UCSD-AML1 (cell line): Measurements from ENCODE around the gene TM4SF5.

Source experiments
- DNase-seq: peaks from one replicate; lab custom pipeline; 2025; ENCODE audit not compliant: unreplicated experiment; lab: John Stamatoyannopoulos, UW

Gene TM4SF5

DNA sequence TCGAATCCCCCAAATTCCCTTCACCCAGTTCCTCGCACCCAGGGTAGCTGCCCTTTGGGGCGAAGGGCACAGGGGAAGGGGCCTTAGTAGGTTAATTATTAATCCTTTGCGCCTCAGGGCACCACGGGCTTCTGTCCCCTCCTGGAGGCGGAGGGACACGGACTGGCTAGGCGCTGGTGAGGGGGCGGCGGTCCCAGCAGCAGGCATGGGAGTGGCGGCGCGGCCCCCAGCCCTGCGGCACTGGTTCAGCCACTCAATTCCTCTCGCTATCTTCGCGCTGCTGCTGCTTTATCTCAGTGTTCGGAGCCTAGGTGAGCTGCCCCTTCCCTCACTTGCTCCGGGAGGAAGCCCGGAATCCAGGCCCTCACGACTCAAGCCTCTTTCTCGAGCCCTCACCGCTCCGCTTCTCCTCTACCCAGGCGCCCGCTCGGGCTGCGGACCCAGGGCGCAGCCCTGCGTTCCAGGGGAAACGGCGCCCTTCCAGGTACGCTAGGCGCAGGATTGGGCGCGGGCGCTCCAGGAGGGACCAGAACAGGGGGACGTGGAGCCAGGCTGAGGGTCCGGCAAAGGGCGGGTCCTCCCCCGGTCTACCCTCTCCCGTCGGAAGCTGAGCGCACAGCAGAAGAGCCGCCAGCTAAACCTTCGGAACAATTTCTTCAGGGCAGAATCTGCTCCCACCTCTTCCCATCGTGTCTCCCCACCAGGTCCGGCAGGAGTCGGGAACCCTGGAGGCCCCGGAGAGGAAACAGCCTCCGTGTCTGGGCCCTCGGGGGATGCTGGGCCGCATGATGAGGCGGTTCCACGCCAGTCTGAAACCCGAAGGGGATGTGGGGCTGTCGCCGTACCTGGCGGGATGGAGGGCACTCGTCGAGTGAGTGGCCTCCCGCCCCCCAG lies 17.4 kb downstream of the TM4SF5 start, which contains the start of gene GLTPD2:
Gene GLTPD2, plus strand, starts transcription at position 158 of the 894 bp plus-strand sequence. Its CDS starts 48 bp downstream, at position 206.
- DNase-seq = no peak

DNA sequence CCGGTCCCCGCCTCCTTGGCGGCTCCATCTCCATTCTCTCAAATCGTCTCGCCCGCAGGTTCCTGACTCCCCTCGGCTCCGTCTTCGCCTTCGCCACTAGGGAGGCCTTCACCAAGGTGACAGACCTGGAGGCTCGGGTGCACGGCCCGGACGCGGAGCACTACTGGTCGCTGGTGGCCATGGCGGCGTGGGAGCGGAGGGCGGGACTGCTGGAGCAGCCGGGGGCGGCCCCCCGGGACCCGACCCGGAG lies 17.9 kb downstream of the TM4SF5 start:
- DNase-seq = no peak

- DNase-seq = peak; percentile 88
These were observed 18.4 kb downstream of the TM4SF5 start for GRCh38 chr17:4789951-4790704.

DNA sequence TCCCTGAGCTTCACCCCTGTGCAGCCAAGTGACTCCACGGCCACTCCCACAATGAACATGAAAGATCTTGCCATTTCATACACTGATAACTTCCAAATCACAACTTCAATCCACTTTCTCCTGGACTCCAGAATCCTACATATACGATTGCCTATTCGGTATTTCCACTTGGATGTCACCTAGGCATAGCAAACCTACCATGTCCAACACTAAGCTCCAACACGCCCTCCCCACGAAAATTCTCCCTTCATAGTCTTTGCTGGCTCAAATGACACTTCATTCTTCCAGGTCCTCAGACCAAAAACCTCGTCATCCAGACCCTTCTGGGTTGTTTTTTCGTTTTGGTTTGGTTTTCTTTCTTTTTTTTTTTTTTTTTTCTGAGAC lies 19.0 kb downstream of the TM4SF5 start:
- no peak for DNase-seq

DNA sequence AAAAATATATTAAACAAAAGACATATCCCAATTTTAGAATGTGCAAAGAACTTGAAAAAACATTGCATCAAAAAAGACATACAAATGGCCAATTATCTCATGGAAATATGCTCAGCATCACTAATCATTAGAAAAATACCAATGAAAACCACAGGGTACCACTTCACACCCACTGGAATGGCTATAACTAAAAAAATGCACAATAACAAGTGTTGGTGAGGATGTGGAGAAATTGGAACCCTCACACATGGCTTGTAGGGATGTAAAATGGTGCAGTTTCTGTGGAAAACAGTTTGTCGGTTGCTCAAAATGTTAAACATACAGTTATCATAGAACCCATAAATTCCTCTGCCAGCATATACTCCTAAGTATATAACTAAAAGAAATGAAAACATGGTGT lies 23.5 kb downstream of the TM4SF5 start:
- DNase-seq = no peak

GRCh38 chr17:4796552-4796920 lies 24.9 kb downstream of the TM4SF5 start:
- peak; percentile 28 for DNase-seq

DNA sequence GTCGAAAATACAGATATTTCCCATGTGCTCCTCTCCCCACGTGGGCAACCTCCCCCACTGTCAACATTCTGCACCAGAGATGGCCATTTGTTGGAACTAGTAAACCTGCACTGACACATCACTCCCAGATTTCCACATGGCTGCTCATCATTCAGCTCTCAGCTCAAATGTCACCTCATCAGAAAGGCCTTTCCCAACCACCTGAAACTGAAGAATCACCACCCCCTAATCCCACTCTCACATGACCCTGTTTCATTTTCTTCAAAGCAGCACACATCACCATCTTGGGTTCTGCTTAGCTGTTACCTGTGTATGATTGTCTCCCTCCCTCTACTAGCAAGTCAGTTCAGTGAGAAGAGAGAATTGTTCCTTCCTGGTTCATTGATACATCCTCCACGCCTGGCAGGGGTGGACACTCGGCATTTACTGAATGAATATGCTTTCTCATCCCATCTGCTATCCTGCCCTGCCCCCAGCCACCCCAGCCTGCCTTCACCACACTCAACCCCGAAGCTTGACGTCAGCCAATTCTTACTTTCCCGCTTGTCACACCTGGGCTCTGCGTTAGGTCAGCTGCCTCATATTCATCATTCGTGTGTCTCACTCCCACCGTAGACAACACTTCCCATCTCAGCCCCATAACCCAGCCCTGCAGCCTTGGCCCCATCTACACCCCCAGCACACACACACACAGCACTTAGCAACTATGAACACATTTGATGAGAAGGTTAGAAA lies 28.9 kb downstream of the TM4SF5 start:
- no peak for DNase-seq

- no peak for DNase-seq
These were observed 30.5 kb downstream of the TM4SF5 start, which contains the start of gene C17orf114 for GRCh38 chr17:4802228-4802627. C17orf114 (minus strand) TSS chr17:4802328.

DNA sequence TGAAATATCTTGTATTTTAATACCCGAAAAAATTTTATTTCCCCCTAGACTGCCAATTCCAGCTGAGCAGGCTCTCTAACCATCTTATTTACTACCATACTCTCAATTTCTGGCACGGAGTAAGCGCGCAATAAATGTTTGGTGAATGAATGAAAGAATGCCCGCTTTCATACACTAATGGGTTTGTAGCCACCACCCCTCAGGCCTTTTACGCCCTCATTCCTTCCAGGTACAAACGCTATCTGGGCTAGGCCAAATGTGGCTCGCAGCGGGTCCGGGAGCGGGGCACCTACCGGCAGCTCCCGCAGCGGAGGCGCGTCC lies 34.7 kb downstream of the TM4SF5 start:
- no peak for DNase-seq

DNA sequence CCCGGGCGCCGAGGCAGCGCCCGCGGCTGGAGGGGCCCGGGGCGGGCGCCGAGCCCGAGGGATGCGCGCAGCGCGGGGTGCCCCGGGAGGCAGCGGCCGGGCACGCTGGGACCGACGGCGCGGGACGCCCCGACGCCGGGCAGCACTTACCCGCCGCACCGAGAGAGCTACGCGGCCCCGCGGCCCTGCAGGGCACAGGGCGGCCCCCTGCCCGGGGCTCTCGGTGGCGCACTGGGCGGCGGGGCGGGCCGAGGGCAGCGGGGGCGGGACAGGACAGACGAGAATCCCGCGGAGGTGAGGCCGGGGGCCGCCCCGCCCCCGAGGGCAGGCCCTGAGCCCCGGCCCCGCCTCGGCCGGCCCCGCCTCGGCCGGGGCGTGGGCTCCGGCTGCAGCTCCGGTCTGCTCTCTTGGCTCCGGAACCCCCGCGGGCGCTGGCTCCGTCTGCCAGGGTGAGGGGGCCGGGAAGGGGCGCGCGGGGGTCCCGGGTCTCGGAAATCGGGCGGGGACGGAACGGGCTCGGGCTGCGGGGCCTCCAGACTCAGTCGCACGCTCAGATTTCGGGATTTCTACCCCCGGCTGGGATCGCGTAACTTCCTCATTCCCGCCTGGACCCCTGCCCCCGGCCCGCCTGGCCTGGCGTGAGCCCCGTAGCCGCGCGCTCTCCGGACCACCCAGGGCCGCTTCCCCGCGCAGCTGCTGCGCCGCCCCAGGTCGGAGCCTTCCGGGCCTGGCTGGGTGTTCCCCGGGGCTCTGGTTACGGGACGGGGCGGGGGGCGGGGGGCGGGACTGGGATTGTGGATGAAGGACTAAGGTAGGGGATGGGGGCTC lies 35.3 kb downstream of the TM4SF5 start, which contains the start of gene PLD2:
Gene PLD2, plus strand, starts transcription at position 376 of the 828 bp plus-strand sequence. CDS start 621 bp downstream, outside the sequence.
- peak; percentile 85 for DNase-seq

- no peak for DNase-seq
These were observed 36.1 kb downstream of the TM4SF5 start for GRCh38 chr17:4807605-4808377.

DNA sequence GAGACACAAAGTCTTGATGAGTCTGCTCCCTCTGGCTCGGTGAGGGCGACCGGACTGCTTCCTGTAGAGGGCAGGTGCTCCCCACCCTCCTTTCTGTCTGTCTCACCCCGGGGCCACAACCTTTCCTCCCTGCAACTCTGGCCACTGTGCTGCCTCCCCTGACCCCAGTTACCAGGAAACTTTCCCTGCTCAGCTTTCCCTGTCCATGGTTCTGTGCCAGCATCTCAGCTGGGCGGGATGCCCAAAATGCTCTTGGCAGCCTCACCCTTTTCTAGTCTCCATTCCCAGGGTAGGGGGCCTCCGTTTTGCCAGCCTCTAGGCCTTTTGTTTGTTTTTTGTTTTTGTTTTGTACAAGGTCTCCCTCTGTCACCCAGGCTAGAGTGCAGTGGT lies 36.7 kb downstream of the TM4SF5 start:
- DNase-seq = no peak

DNA sequence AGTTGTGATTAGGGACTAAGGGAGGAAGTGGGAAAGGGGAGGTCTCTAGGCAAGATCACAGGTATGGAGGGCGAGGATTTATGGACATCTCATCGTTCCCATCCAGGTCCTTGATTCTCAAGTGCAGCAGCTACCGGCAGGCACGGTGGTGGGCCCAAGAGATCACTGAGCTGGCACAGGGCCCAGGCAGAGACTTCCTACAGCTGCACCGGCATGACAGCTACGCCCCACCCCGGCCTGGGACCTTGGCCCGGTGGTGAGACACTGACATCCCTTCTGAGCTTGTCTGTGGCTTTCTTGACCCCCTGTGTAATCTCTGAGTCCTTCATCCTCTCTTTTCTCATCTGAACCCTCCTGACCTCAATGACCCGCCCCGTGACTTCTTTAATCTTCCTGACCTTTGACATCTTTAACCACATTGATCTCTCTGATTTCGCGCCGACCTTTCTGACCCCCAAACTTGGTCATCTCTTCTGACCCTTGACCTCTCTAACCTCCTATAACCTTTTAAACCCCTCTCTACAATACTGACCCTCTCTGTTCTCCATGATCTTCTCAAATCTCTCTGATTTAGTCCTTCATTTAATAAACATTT lies 39.1 kb downstream of the TM4SF5 start:
- no peak for DNase-seq

GRCh38 chr17:4811471-4811870 lies 39.8 kb downstream of the TM4SF5 start:
- no peak for DNase-seq

GRCh38 chr17:4812690-4813089 lies 41.0 kb downstream of the TM4SF5 start:
- DNase-seq = no peak

DNA sequence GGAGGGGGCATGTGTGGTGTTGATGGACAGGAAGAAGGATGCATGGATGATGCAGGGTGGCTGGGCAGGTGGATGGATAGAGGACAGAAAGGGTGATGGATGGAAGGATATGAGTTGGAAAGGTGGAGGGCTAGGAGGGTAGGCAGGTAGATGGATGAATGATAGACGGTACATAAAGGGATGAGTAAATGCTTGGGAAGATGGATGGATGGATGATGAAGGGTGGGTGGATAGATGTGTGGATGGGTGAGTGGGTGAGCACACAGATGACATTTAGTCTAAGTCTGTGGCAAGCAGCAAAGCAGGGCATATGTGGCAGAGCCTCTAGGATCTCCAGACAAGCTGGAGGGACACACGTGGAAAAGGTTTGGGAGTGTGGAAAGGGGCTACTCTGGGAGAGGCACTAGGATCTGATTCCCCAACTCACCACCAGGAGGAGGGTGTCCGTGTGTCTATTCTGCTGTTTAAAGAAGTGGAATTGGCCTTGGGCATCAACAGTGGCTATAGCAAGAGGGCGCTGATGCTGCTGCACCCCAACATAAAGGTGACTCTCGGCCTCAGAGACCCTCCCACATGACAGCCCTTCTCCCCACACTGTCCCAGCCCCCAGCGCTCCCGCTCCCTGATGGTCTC lies 43.5 kb downstream of the TM4SF5 start:
- DNase-seq = no peak

DNA sequence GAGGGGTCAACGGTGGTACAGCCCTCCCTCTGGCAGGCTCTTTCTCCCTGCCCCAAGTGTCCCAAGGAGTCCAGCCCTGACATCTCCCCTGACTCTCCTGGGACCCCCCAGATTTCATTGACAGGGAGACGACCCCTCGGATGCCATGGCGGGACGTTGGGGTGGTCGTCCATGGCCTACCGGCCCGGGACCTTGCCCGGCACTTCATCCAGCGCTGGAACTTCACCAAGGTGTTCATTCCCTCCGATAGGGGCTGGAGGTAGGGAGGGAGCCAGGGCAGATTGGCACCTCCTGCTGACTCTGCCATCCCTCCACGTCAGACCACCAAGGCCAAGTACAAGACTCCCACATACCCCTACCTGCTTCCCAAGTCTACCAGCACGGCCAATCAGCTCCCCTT lies 45.1 kb downstream of the TM4SF5 start:
- no peak for DNase-seq

GRCh38 chr17:4818276-4818675 lies 46.6 kb downstream of the TM4SF5 start:
- no peak for DNase-seq

GRCh38 chr17:4822835-4823234 lies 51.1 kb downstream of the TM4SF5 start:
- DNase-seq = no peak
